ENCODE results near the gene WEE2.
"Not testable (repeated sequence)": the region's sequence is repeated elsewhere in the genome, so short reads cannot be mapped to it uniquely, and the experiment has no call there.

The WEE2 gene

DNA sequence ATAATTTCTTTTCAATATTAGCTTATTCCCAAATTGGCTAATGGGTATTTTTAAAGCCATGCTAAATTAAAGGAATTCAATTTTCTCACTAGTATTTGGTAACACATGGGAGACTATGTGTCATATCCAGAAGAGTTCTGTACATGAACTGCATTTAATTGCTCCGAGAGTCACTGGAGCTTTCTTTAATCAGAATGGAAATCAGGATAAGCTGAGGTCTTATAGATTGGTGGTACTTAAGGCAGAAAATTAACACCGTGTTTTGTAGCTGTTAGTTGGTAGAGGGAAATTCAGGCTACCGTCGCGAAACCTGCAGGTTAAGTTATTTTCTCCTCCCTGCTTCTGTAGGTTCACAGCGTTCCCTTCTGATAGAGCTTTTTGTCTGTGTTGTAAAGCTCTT, at the start of gene WEE2:
Gene WEE2 (plus strand): TSS at position 3 of the 400 bp plus-strand sequence. CDS start 406 bp downstream, outside the sequence.
- no peak for DNase-seq (ENCODE audit: low spot score)

DNA sequence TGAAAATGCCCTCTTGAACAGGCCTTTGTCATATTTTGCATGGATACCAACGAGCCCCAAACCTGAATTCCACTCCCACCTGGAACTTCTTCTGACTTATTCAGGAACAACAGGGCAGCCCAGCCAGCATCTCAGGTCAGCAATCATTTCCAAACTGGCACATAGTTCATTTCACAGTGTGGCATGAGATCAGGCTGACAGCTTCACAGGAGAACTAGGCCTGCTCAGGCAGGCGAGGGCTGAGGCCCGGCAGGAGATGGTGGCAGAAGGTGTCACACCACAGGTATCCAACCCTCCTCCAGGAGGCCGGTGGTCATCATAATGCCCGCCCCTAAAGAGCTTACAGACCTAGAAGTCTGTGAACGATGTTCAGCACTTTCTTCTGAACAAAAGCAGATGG, 48.7 kb upstream of the WEE2 start:
- DNase-seq (ENCODE audit: low spot score), result no peak

DNA sequence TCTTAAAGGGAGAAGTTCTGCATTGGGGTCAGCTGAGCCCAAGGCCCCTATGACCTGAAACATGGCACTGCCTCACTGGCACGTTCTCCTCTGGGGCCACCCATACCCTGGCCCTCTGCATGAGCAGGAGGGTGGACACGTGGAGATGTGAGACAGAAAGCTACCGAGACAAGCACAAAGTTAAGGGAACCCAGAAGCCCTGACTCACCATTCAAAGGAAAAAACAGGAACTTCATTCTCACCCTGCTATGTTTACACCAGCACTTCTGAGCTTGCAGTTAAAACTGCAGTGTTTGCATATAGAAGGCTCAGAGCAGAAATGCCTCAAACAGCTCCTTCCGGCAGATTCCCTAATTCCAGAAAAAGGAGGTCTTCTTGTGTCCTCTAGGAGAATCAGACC, 47.9 kb upstream of the WEE2 start:
- no peak for DNase-seq (ENCODE audit: low spot score)

DNA sequence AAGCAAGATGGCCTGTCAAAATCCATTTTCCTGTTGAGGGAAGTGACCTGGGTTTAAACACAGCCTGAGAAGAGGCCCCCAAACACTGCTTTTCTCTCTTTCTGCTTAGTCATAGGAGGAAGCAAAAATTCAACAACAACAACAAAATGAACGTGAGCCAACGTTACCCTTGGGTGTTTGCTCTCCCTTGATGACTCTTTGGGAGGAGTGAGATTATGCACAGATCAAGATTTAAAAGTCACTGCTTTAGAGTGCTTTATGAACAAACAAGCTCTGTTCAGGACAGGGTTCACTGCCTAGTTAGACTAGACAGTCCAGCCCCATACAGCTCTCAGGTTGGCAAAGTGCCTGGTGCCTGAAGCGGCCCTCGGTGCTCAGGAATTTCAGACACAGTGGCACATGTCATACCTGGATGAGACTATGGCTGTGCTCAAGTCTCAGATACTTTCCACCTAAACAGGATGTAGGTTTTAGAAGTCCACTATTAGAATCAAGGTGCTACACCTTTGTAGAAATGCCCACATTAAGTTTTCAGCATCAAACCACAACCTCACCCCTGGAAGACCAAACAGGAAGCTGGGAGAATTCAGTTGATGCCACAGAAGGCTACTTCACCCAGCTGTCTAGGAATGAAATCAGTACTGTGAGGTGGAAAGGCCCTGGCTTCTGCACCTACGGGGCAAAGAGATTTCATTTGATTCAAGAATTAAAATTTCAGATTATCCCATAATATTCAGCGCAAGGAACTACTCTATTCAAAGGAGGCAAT, 44.9 kb upstream of the WEE2 start:
- DNase-seq (ENCODE audit: low spot score), result no peak

DNA sequence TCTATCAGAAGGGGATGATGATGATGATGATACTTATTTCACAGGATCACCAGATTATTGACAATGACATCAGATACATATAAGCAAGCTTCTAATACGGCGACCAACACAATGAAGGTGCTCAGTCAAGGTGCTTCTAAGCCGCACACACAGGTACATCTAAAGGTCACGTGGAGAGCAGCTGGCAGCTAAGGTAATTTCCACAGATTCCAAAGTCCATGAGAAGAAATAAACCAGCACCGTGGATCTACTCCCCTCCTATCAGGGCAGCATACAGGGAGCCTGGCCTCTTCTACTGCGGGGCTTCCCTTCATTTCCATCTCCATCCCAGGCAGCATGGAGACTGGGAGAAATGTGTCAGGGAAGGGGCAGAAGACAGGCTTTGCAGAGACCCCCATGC, 43.7 kb upstream of the WEE2 start:
- no peak for DNase-seq (ENCODE audit: low spot score)

DNA sequence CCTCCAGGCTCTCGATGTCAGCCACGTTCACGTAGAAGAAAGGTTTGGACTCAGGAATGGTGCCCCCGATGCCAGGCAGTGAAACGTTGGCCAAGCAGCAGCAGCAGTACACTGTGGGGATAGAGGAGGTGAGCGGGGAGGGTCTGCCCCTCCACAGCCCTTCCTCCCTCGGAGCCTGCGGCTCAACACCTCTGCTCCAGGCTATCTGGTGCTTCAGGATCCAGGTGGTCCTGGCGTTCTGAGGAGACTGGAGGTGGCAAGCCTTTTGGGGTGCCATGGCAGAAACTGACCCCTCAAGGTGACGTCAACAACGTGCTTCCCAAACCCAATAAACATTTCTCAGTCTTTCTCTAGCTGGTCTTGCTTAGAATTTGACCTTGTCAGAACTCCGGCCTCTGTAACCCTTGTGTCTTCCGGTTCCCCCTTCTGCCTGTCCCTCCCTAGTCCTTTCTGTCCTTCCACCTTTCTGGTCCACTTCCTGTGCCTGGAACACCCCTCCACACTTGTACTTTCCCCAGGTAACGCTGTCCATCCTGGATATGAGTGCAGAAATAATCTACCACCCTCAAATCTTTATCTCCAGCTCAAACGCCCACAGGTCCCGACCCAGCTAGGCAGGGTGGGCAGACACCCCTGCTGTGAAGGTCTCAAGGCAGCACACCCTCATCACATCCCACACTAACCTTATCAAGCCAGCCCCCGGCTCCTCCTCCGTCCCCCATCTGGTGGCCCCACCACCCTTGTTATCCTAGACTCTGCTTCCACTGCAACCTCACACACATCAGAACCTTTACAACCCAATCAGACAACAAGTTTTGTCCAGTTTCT, 42.7 kb upstream of the WEE2 start:
- DNase-seq (ENCODE audit: low spot score), result no peak

DNA sequence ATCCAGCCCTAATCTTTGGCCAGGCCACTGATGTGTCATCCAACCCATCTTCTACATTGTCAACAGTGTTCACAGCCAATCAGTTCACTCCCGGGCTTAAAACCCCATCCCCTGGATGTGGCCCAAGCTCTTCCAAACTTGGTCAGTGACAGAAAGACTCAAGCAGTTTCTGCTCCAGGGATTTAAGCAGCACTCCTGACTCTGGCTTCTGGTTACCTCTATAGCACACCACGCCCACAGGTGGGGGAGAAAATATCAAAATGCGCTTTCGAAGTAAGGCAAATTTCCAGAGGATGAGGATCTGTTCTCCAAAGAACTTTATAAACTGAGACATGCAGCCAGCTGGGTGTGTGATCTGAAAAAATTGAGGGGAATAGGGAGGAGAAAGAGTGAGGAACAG, 42.1 kb upstream of the WEE2 start:
- no peak for DNase-seq (ENCODE audit: low spot score)

DNA sequence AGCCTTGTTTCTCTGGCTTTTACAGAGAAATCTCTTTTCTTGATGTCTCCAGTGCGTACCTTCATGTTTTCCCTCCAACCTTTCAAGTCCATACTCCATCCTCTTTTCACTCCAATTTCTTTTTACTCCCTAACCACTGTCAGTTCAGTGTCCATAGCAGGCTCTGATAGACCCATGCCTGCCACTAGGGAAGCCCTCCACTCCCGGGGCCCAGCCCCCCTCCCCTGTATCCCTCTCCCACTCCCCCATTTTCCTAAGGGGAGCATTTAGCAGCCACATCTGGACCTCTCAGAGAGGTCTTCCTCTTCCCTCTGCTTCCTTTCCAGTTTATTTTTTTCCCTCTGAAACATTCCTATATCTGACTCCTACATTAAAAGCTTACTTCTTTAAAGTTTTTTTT, 39.3 kb upstream of the WEE2 start:
- DNase-seq (ENCODE audit: low spot score), result no peak

DNA sequence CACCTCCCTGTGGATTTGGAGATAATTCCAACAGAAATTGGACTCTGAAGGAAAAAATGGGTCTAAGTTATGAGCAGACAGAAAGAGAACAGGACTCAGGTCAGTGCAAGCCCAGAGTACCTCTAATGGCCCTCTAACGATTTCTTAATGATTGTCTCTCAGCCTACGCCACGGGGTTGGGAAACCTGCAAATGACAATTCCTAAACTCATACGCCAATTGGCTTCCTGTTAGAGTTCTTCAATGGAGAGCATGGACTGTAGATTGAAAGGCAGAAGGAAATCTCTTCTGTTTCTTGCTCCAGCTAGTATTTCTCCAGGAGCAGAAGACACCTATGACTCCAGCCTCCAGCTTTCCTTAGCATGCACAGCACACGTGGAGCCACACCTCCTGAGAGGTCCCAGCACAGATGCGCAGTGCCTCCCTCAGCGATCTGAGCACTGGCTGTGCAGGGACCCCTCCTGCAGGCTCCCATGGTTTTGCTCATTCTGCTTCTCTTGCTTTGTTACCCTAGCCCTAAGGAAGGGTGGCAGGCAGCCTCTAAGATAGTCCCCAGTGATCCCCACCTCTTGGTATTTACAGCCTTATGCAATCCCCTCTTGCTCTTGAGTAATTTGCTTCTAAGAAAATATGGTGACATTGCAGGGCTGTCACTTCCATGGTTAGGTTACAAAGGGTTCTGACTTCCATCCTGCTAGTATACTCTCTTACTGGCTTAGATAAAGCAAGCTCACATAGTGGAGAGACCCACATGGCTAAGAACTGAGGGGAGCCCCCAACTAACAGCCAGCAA, 36.3 kb upstream of the WEE2 start:
- DNase-seq (ENCODE audit: low spot score), result no peak

DNA sequence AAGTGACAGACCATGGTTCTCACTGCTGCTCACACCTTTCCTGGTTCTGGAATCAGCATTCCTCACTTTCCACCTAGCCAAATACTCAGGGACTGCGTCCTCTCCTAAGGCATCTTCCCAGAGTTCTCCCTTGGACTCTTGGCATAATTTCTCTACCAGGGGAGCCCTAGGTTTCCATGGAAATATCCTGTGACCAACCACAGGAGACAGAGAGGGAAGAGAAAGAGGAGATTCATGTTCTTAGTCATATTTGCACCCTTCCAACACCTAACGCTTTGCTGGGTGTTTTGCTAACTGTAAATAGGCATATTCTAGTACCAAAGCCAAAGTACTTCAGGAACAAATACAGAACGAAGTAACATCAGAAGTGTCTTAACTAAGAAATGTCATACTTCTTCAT, 34.8 kb upstream of the WEE2 start:
- no peak for DNase-seq (ENCODE audit: low spot score)

DNA sequence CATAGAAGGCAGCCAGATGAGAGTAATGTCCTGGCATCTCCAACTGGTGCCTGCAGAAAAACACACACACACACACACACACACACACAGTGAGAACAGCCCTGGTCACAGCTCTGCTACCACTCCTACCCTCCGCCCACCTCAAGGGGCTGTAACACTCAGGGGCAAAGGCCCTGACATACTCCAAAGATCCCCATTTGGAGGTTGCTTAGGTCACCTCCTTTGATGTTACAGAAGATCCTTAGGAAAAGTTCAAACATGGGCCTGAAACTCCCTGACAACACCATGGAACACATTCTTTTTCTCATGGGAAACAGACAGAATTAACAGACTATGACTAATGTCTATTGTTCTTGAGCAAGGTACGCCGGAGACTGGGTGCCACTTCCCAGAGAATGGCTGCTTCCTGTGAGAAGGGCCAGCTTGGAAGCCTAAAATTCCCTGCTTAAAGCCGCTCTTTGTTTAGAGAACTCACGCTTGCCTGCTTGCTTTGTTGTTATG, 33.9 kb upstream of the WEE2 start:
- peak; percentile 4 for DNase-seq (ENCODE audit: low spot score)

DNA sequence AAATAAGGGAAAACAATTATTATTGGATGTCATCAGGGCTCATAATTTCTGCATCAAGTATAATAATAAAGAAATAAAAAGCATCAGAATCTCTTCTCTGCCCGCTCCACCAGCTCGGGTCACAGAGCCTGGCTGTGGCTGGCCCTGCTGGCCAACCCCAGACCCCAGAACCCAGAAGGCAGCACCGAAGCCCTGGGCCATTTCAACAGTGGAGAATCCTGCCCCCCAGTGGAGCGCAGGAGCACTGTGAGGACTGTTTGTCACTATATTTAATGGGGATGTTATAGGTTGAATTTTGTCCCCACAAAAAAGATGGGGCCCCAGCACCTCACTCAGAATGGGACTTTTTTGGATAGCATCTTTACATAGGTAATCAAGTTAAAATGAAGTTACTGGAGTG, 33.5 kb upstream of the WEE2 start:
- no peak for DNase-seq (ENCODE audit: low spot score)

DNA sequence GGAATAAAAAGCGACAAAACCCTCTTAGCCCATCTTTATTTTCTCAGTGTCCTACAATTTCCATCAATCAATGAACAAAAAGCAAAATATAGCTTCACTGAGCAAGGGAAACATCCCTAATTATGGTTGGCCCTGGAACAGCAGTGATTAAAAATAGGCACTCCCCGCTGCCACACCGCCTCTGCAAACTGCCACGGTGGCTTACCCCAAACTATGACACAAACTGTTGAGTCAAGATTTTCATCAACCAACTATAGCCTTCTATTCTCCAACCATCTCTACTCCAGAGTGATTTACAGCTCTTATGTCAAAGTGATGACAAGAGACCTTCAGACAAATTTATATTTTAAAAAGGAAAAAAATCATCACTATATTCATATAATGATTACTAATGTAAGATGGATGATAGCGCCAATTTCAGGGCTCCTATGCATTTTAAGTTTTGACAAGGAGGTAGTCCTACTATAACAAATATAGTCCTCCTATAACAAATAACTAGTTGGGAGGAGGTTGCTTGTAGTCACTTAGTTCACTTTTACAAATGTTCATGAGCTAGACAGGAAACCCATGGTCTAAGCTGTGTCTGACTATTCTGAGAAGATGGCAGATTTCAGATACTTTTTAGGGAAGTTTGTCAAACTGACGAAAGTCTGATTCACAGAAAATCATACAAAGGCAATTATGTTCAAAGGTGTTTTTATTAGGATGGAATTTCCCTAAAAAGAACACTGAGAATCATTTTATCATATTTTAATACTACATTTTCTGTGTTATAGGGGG, 32.5 kb upstream of the WEE2 start:
- no peak for DNase-seq (ENCODE audit: low spot score)

DNA sequence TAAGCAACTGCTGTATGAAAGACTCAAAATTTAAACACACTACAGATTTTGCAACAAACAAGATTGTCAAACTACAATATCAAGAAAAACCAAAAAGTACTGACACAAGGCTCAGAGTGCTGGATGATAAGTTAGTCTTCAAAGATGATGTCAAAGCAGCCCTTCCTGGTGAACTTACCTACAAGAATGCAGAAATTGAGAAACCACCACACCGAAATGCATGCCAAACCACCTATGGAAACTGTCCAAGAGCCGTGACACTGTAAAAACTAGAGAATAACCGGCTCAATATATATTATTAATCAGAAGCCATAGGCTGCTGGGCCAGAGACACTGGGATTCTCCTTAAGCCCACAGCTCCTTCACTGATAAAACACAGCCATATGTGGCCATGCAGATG, 31.5 kb upstream of the WEE2 start:
- DNase-seq (ENCODE audit: low spot score), result no peak

DNA sequence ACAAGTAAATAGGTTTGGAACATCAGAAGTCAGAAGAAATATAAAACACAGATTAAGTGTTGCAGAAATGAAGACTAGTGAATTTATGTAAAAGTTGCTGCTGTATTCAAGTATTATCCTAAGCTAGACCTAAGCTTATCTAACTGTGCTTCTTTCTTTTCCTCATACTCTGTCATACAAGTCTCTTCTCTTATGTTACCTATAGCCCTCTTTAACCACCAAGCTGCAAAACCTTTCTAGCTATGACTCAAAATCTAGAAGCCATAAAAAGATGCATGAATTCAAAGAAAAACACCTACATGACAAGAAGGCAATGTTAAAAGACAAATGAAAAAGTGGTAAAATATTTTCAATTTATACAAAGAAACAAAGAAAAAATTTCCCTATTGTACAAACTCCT, 29.1 kb upstream of the WEE2 start:
- no peak for DNase-seq (ENCODE audit: low spot score)

DNA sequence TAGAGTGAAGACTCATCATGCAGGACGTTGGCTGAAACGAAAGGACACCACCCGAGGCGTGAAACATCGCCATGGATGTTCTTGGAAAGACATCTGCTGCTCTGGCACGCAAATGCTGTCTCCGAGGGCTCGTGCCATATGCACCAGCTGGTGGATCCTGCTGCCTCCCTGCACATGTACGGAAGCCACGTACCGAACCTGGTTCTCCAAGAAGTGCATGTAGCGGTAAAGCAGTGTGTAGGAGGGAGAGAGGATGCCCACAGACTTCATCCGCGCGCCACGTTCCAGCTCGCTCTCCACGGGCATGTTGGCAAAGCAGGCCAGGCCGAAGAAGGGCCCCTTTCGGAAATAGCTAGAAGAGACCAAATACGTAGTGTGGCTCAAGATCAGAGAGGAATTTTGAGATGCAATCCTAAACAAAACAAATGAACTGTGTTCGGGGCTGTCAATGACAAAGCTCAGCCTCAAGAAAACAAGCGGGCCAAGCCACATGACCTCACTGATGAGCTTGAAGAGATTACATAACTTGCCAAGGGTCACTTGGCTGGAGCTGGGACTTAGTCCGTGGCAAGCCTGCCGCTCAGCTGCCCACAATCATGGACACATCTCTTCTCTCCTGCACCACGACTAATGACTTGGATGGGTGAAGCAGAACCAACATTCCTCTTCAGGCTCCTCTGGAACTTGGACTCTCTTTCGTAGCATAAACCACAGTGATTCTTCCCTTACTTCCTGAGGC, 22.7 kb upstream of the WEE2 start:
- DNase-seq (ENCODE audit: low spot score), result no peak

DNA sequence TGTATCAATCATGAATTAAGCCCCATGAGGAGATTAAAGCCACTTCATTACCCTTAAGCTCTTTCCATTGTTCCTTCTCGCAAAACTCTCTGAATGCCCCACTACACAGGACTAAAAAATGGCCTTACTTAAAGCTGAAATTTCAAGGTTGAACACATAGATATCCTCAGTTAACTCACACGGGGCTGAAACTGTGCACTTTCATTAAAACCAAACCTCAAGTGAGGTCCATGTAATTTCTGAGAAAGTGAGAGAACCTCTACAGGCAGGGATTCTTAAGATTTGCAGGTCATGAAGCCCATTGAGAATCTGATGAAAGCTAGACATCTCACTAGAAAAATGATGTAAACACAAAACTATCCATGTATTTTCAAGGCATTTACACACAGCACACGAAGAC, 22.1 kb upstream of the WEE2 start:
- DNase-seq (ENCODE audit: low spot score), result no peak

DNA sequence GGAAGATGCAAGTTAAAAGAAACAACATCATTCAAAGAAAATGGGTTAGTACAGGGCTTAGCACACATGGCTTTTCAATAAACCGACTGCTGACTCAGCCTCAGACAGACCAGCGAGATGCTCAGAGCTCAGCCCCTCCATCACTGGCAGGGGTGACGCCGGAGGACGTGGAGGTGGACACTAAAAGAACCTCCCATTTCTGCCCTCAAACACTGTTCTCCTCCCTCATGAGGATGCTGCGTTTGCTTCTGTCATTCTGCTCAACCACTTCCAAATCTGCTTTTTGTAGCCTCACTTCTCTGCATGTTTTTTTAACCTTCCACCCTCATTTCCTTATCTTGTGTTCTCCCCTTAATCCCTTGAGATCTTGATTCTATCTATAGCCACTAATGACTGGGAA, 21.5 kb upstream of the WEE2 start:
- no peak for DNase-seq (ENCODE audit: low spot score)

DNA sequence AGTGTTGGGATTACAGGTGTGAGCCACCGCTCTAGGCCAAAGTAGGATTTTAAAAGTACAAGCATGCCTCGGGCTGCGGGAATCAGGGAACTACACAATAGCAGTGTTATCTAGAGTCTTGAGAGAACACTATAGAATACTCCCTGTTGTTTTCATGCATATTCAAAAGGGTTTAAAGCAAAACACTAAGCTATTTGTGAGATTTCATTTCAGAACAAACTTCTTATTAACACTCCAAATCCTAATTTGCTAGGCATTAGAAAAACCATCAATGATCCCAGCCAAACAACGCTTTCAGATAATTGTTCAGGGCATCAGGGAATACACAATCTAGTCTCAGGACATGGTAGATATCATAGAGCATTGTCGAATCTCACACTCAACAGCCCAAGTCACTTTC, 20.1 kb upstream of the WEE2 start:
- no peak for DNase-seq (ENCODE audit: low spot score)

DNA sequence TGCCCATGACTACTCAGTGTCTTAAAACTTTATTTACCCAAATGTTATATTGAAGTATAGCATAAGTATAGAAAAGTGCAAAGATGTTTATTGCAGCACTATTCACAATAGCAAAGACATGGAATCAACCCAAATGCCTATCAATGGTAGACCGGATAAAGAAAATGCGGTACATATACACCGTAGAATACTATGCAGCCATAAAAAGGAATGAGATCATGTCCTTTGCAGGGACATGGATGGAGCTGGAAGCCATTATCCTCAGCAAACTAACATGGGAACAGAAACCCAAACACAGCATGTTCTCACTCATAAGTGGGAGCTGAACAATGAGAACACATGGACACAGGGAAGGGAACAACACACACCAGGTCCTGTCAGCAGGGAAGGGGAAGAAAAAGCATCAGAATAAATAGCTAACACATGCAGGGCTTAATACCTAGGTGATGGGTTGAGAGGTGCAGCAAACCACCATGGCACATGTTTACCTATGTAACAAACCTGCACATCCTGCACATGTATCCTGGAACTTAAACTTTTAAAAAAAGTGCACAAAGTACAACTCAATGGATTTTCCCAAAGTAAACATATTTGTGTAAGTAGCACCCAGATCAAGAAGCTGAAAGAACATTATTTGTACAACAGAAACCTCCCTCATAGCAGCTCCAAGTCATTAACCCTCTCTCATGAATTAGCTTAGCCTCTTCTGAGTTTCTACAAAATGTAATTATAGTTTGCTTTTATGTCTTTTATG, 18.9 kb upstream of the WEE2 start:
- DNase-seq (ENCODE audit: low spot score), result not testable (repeated sequence)

All from SW480 (cell line).